HepG2 (cell line): ENCODE measurements around the gene PHF3.

Experiments used
- CBX2 ChIP-seq, 2 experiments: fragments of 200-600 bp in 1 of 2; sonication (generic); formaldehyde crosslinking in 1 of 2; IDR thresholded peaks; 2 replicates each; pipeline versions ENCODE4 v1.7.0 to v1.8.1; 2018 to 2022; ENCODE audit warnings: low read depth in 2 of 2, low read length in 1 of 2, mild to moderate bottlenecking in 1 of 2, missing genetic modification reagents in 1 of 2
- CEBPB ChIP-seq: IDR thresholded peaks from 2 replicates; pipeline ENCODE4 v1.6.1; 2011; ENCODE audit warnings: low read depth, low read length, improper control_type of control experiment, borderline replicate concordance
- HNF4A ChIP-seq: sonication (generic); formaldehyde crosslinking; IDR thresholded peaks from 2 replicates; pipeline ENCODE4 v1.4.0; 2020; ENCODE audit warnings: missing genetic modification reagents
- JUN ChIP-seq: sonication (generic); formaldehyde crosslinking; IDR thresholded peaks from 2 replicates; pipeline ENCODE4 v1.4.0; 2020; ENCODE audit warnings: mild to moderate bottlenecking, missing genetic modification reagents
- KDM5A ChIP-seq: fragments of 200-600 bp; sonication (generic); IDR thresholded peaks from 2 replicates; pipeline ENCODE4 v1.7.0; 2018; ENCODE audit warnings: antibody characterized with exemption, mild to moderate bottlenecking, low read length, borderline replicate concordance
- MEIS2 ChIP-seq: sonication (generic); formaldehyde crosslinking; IDR thresholded peaks from 2 replicates; pipeline ENCODE4 v1.9.0; 2021; ENCODE audit warnings: mild to moderate bottlenecking, missing genetic modification reagents
- MIXL1 ChIP-seq: IDR thresholded peaks from 2 replicates; pipeline ENCODE4 v1.6.1; 2016
- PHF21A ChIP-seq: sonication (generic); formaldehyde crosslinking; IDR thresholded peaks from 2 replicates; pipeline ENCODE4 v1.5.0; 2020; ENCODE audit warnings: mild to moderate bottlenecking, missing genetic modification reagents
- TF ChIP-seq, protein P1 (sequence below): sonication (generic); formaldehyde crosslinking; IDR thresholded peaks from 2 replicates; pipeline ENCODE4 v1.5.0; 2020; ENCODE audit warnings: mild to moderate bottlenecking, missing genetic modification reagents, moderate library complexity
- TF ChIP-seq, protein P2 (sequence below), 2 experiments: IDR thresholded peaks; 2 replicates each; pipeline ENCODE4 v1.6.1; 2011 to 2012; ENCODE audit warnings: low read length in 2 of 2, borderline replicate concordance in 1 of 2, low read depth in 1 of 2, mild to moderate bottlenecking in 1 of 2, moderate library complexity in 1 of 2
- TF ChIP-seq, protein P3 (sequence below): fragments of 450-650 bp; IDR thresholded peaks from 2 replicates; pipeline ENCODE4 v1.6.1; 2017; ENCODE audit warnings: mild to moderate bottlenecking

DNA sequence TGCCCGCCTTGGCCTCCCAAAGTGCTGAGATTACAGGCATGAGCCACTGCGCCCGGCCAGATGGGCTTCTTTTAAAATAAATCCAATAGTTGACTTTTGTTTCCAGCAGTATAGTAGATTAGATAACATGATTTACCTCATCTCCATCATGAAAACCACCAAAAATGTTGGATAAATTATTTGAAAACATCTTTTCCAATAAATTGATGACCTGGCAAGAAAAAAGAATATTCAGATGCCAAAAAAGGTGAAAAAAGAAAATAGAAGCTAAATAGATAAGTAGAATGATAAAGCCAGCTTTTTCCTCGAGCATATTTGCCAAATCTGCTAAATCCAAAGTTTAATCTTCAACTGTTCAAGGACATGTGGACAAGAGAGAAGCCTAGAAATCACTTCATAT, 109.2 kb downstream of the PHF3 start:
- TF ChIP-seq, protein P1, sequence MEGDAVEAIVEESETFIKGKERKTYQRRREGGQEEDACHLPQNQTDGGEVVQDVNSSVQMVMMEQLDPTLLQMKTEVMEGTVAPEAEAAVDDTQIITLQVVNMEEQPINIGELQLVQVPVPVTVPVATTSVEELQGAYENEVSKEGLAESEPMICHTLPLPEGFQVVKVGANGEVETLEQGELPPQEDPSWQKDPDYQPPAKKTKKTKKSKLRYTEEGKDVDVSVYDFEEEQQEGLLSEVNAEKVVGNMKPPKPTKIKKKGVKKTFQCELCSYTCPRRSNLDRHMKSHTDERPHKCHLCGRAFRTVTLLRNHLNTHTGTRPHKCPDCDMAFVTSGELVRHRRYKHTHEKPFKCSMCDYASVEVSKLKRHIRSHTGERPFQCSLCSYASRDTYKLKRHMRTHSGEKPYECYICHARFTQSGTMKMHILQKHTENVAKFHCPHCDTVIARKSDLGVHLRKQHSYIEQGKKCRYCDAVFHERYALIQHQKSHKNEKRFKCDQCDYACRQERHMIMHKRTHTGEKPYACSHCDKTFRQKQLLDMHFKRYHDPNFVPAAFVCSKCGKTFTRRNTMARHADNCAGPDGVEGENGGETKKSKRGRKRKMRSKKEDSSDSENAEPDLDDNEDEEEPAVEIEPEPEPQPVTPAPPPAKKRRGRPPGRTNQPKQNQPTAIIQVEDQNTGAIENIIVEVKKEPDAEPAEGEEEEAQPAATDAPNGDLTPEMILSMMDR (CRISPR knock-in tag): no peak
- TF ChIP-seq PHF21A (CRISPR knock-in tag) (no peak), HNF4A (CRISPR knock-in tag) (no peak), MIXL1 (CRISPR knock-in tag) (no peak), CBX2 (IDR thresholded peaks at IDR 0.05; ENCODE audit: low read depth, low read length) (no peak), CBX2 (CRISPR knock-in tag; IDR thresholded peaks at IDR 0.05; ENCODE audit: low read depth) (no peak), JUN (CRISPR knock-in tag) (no peak), MEIS2 (no peak), CEBPB (no peak), KDM5A (no peak)
- TF ChIP-seq, protein P2, sequence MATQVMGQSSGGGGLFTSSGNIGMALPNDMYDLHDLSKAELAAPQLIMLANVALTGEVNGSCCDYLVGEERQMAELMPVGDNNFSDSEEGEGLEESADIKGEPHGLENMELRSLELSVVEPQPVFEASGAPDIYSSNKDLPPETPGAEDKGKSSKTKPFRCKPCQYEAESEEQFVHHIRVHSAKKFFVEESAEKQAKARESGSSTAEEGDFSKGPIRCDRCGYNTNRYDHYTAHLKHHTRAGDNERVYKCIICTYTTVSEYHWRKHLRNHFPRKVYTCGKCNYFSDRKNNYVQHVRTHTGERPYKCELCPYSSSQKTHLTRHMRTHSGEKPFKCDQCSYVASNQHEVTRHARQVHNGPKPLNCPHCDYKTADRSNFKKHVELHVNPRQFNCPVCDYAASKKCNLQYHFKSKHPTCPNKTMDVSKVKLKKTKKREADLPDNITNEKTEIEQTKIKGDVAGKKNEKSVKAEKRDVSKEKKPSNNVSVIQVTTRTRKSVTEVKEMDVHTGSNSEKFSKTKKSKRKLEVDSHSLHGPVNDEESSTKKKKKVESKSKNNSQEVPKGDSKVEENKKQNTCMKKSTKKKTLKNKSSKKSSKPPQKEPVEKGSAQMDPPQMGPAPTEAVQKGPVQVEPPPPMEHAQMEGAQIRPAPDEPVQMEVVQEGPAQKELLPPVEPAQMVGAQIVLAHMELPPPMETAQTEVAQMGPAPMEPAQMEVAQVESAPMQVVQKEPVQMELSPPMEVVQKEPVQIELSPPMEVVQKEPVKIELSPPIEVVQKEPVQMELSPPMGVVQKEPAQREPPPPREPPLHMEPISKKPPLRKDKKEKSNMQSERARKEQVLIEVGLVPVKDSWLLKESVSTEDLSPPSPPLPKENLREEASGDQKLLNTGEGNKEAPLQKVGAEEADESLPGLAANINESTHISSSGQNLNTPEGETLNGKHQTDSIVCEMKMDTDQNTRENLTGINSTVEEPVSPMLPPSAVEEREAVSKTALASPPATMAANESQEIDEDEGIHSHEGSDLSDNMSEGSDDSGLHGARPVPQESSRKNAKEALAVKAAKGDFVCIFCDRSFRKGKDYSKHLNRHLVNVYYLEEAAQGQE (IDR thresholded peaks at IDR 0.05; ENCODE audit: borderline replicate concordance in 1 of 2, low read depth in 1 of 2, low read length in 2 of 2): no peak
- TF ChIP-seq, protein P3, sequence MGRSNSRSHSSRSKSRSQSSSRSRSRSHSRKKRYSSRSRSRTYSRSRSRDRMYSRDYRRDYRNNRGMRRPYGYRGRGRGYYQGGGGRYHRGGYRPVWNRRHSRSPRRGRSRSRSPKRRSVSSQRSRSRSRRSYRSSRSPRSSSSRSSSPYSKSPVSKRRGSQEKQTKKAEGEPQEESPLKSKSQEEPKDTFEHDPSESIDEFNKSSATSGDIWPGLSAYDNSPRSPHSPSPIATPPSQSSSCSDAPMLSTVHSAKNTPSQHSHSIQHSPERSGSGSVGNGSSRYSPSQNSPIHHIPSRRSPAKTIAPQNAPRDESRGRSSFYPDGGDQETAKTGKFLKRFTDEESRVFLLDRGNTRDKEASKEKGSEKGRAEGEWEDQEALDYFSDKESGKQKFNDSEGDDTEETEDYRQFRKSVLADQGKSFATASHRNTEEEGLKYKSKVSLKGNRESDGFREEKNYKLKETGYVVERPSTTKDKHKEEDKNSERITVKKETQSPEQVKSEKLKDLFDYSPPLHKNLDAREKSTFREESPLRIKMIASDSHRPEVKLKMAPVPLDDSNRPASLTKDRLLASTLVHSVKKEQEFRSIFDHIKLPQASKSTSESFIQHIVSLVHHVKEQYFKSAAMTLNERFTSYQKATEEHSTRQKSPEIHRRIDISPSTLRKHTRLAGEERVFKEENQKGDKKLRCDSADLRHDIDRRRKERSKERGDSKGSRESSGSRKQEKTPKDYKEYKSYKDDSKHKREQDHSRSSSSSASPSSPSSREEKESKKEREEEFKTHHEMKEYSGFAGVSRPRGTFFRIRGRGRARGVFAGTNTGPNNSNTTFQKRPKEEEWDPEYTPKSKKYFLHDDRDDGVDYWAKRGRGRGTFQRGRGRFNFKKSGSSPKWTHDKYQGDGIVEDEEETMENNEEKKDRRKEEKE: no peak
